CD4-positive, alpha-beta T cell treated with Interleukin-4 for 4 hours (primary cell): ENCODE results near the gene PRG3.

Source experiments
- DNase-seq: peaks from one replicate; pipeline ENCODE4 v3.0.0-alpha.2; 2020

Gene PRG3, protein sequence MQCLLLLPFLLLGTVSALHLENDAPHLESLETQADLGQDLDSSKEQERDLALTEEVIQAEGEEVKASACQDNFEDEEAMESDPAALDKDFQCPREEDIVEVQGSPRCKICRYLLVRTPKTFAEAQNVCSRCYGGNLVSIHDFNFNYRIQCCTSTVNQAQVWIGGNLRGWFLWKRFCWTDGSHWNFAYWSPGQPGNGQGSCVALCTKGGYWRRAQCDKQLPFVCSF

DNA sequence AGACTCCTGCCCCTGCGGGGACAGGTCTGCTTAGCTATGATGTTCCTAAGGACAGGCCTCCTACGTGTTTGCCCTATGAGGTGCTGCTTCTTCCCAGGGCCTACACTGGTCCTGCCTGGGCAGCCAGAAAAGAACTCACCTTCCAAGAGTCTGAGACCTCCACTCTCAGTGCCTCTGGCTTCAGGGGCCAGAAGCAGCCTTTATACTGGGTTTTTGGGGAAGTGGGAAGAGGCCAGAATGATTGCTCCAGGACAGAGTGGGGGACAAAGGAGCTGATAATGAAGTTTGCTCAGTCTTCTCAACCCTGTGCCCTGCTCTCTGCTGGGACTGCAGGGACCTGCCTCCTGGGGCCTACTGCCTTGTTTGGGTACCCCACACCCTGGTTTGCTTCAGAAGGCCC is at the start of gene PRG3:
PRG3 (minus strand) TSS at position 176 of the 400 bp plus-strand sequence. CDS start 442 bp downstream, outside the sequence.
- no peak for DNase-seq

DNA sequence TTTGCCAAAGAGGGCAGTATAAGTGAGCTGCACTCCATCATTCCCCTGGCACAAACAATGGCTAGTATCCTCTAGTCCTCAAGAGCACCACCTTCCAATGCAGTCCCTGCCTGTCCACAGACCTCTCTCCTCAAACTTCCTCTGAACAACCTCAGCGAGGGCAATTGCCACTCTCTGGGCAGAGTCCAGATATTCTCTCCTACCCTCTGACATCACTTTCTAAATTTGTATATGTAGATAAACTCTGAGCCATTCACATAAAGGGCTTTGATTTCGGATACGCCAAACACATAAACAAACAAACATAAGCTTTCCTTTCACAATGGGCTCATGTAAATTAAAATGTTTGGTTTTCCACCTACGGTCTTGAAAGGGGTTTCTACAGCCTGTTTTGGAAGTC is 49.0 kb upstream of the PRG3 start:
- no peak for DNase-seq

DNA sequence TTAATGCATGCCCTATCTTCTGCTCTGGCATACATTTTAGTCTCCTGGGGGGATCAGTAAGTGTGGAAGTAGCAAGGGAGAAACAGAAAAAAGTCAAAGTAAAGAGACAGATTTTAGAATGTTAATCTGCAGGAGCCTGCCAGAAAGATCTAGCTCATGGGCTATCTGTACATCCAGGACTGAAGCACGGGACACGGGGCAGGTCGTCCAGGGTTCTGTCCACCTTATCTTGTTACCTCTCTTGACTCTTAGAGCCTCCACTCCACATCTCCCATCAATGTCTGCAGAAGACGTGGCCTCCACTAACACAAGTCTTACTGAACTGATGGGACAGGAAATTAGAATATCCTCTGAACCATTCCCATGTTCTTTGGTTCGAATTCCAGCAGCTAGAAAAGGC is 47.7 kb upstream of the PRG3 start:
- no peak for DNase-seq

DNA sequence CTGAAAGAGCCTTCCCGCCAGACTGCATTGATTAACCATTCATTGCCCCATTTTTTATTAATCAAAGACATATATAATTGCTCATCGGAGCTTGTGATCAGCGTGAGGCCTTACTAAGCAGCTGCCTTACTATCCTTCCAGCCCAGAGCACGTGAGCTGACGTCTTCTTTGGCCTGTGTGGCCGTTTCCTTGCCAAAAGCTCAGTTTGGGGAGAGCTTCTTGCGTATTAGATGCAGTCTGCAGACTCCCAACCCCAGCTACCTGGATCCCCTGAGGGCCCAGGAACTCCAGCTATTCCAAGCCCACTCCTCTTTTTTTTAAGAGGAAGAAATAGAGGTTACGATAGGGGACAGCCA is 46.8 kb upstream of the PRG3 start:
- DNase-seq, result no peak

DNA sequence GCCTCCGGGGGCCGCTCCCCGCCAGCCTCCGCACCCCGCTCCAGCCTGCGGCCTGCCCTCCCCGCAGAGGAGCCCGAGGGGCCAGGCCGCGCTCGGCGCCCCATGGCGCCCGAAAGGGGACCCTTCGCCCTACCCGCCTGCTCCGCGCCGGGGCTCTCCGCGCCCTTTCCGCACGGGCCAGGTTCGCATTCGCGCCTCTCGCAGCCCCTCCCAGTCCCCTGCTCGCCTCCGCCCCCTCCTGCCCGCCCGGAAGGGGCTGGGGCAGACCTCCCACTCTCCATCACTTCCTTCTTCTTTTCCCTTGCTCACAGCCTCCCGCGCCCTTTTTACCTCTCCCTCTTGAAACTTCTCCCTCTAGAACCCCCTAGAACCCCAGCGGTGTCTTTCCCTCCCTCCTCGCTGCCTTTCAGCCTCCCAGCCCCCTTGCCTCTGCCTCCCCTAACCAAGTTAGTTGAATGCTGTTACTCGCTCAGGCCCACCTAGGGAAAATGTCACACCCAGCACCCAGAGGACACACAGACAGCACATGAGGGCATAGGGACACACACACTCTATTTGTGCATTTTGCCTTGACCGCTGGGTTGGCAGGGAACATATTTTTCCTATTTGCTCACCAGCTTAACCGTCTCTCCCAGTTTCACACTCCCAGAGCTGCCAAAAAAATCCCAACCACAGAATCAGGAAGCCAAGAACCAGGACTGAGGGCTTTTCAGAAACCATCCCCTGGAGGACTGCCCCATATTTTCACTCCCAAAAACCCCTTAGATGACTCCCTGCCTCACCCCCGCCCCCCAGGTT is 46.2 kb upstream of the PRG3 start, which contains the start of gene SLC43A3:
SLC43A3 (minus strand) TSS at position 193 of the 798 bp plus-strand sequence. CDS start 949 bp downstream, outside the sequence.
- DNase-seq, result peak; percentile 57

DNA sequence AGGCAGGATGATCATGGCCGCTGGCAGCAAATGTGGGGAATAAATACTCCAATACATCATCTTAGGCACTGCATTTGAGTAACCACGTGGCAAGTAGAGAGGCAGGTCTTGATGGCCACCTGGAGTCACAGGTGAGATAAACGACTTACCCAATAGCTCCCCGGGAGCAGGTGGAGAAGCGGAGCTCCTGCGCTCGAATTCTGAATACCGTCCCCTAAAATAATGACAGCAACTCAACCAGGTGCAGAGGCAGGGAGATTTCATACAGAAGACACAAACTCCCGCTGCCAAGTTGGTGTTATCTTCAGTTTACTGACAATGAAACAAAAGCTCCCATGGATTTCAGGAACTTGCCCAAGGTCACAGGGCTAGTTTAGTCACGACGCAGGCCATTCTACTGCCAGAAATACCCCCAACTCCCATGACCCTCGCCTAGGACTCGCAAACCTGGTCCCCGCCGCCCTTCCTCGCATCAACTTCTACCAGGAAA is 45.5 kb upstream of the PRG3 start:
- no peak for DNase-seq

DNA sequence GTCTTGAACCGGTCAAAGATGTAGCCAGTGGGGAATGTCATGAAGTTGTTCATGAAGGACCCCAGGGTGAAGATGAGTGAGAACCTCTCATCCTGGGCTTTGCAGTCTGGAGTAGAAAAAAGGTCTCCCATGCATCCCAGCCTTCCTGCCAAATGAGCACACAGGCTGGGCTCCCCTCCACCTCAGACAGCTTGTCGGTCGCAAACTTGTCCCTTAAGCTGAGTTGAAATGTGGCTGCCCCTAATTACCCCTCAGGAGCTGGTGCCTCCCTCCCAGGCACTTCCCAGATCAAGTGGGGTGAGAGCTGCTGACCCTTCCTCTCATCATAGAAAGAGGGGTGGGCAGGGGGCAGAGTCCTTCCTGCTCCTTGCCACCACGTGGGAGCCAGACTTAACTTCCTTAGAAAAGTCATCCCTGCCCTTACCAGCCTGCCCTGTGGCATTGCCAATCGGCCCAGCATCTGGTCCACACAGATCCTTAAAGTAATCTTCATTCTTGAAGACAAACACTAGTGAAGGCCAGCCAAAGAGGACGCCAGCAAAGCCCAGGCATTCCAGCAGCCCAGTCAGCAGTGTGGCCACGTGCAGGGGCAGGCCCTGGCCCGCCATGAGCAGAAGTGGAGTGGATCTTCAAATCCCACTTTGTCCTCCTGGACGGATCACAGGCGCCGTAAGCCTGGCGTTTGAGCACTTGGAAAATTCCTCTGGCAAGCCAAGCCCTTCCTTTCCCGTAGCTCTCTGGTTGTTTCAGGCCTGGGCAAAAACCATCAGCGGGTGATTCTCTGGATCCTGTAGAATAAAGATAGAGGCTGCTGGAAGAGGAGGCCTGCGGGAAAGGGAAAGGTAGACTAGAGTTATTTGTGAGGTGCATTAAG is 44.9 kb upstream of the PRG3 start:
- no peak for DNase-seq

DNA sequence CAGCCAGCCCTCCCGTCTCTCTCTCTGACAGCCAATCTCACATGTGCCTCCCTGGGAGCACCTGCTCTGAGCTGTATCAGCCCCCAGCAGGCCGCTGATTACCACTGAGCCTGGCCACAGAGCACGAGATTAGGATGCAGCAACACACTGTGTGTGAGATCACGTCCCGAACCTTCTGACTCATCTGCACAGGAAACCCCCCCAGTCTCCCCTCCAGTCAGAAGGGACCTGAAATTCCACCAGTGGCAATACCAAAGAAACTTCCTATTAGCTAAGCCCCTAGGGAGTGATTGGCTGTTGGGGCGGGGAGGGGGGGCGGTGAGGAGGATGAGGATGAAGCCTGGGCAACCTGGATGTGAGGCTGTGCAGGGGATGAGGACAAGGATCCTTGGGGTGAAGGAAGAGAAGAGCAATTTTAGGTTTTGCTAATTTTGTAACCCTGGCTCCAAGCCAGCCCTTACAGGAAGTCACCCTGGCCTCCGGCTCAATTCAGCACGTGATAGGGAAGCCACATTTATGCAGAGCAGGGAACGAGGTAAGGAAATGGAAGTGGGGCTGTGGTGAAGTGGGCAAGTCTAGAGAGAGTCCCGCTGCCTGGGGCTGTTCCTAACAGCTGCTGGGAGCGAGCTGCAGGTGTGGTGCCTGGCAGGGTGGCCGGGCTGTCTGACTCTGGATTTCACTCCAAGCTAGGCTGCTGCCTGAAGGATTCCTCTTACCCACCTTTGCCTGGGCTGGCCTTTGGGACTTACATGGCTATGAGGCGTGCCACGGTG is 44.0 kb upstream of the PRG3 start:
- peak; percentile 92 for DNase-seq

DNA sequence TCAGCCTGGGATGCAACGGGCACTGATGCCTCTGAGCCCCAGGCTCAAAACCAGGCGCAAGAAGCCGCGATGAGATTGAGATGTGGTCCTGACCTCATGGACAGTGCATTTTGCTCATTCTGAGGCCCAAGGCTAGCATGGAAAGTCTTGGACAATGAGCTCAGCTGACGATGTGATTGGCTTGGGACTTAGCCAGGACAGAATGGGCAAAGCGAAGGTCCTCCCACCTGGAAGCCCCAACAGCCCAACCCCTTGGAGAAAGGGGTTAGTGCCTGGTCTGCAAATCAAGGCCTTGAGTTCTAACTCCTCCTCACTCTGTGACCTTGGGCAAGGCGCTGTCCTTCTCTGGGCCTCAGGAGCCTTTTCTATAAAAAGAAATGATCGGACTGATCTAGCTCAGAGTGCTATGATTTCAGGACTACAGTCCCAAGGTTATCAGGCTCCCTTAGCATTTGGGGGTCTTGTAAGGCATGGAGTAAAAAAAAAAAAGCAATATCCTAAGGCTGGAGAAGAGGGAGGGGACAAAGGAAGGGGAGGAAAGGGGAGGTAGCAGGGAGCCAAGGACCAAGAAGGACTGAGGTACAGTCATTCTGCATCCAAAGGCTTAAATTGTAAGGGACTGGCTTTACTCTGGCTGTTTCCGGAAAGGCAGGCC is 43.3 kb upstream of the PRG3 start:
- DNase-seq, result no peak

DNA sequence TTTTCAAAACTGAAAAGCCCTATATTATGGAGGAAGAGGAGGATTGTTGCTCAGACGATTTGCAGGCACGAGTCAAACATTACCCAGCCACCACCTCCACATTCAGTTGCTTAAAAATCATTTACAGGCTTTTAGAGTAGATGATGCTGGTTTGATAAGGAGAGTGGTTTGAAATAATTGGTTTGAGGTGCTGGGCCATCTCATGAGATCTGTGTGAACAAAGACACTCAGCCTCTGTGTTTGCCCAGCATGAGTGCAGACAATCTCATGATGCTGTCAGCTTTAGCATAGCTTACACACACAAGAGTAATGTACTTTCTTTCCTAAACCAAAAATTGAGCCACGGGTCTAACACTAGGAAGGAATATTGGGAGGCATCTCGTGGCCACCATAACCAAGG is 41.7 kb upstream of the PRG3 start:
- no peak for DNase-seq

DNA sequence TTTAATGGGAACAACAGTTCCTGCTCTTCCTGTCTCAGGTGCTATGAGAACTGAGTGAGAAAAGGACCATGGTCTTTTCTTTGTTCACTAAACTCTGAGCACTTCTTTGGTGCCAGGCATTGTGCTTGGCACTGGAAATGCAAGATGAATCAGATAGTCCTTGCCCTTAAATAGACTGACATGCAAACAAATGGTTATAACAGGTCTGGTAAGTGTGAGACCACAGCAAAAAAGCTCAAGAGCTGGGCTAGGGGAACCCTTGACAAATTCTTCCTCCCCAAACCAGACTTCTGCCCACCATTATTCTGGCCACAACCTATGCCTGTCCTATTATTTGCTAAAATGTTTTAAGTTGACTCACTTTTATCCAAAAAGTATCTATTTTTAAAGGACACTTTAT is 40.9 kb upstream of the PRG3 start:
- DNase-seq, result peak; percentile 25

DNA sequence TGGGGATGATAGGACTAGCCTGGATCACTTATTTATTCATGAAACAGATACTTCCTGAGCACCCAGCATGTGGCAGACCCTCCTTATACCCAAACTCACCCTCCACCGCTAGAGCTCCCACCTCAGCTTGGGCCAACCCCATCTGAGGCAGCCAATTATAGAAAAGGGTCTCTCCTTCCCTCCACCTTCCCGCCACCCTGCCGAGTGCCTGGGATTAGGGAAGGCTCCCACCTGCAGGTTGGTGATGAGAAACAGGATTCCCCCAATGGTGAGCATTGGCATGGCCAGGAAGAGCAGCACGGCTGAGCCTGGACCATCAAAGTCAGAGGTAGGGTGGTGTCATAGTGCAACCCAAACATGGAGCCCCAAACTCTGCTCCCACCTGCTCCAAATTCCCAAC is 40.1 kb upstream of the PRG3 start:
- no peak for DNase-seq

DNA sequence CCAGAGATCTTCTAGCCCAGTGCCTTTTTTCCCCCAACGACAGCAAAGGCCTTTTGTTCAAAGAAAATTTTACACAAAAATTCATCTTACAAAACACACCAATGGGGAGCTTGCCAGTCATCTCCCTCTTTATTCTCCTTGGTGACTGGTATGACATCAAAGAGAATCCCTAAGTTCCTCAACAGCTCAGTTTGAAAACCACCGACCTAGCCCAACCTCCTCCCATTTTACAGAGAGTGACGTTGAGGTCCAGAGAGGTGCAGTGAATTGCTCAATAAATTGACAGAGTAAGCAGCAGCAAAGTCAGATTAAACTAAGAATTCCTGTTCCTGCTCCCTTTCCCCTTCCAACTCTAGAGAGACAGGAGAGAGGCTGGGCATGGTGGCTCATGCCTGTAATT is 38.2 kb upstream of the PRG3 start:
- DNase-seq, result no peak

DNA sequence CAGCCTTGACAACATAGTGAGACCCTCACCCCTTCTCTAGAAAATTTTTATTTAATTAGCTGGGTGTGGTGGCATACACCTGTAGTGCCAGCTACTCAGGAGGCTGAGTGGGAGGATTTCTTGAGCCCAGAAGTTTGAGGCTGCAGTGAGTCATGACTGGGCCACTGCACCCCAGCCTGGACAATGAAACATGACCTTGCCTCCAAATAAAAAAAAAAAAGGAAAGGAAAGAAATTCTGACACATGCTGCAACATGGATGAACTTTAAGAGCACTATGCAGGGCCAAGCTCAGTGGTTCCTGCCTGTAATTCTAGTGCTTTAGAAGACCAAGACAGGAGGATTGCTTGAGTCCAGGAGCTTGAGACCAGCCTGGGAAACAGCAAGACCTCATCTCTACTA is 37.2 kb upstream of the PRG3 start:
- no peak for DNase-seq

DNA sequence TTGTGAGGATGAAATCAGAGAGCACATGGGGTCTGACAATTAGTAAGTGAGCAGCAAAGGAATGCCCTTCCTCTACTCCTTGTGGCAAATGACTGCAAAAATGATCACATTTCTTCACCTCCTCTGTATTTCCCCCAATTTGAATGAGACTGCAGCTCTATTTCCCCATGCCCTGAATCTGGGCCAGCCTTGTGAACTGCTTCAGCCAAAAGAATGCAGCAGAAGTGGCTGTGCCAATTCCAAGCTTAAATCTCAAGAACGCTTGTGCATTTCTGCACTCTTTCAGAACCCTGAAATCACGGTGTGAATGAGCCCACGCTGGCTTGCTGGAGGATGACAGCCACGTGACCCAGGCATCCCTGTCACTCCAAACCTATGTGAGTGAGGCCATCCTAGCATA is 36.1 kb upstream of the PRG3 start:
- no peak for DNase-seq

DNA sequence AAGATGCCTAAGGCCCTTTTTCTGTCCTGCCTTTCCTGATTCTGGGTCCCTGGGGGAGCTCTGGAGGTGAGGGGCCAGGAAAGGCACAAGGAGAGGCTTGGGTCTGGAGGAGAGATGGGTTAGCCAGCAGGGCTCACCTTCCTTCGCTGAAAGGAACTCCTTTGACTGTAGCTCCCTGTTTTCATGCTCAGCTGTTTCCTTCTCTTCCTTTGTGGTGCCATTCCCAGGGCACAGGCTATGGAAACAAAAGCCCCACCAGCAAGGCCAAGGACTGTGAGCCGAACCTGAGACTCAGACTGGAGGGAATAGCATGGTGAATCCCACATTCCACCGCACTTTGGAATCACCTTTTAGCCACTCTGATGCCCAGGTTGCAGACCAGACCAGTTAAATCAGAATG is 35.5 kb upstream of the PRG3 start:
- DNase-seq, result no peak

DNA sequence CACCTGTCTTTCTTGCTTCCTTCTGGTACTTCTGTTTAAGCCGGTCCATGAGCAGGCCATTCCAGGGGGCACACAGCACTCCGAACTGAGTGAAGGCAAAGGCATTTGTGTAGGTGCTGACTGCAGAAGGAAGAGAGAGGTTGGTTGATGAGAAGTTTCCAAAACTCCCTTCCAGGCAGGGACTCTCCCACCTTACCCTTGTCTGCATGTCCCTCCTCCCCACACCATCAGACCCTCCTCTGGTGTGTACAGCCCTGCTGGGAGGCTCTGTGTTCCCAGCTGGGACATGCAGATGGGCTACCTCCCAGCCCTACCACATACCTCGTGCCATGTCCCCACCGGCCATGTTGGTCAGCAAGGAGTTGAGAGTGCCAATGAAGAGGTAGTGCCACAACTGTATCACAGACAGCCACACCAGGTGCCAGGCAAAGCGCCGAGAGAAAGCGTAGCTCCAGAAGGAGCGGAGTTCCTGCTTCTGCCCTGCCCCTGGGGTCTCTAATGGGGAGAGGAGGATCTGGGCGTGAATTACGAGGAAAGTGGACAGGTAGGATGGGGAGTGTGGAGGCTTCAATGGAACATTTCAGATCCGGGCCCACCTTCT is 33.8 kb upstream of the PRG3 start:
- DNase-seq, result no peak

DNA sequence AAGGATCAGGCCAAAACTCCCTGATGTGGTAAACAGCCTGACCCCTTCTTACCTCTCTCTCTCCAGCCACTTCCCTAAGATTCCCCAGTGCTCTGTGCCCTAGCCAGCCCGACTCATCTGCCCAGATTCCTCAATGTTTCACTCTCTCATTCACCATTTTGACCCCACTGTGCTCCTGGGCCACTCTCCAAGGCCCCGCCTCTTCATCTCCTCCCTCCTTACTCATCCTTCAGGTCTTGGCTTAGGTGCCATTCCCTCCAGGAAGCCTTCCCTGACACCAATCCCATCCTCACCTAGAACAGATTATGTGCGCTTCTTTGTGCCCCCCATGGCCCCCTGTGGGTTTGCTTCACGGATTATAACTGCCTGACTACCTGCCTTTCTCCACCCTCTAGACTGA is 32.7 kb upstream of the PRG3 start:
- no peak for DNase-seq

DNA sequence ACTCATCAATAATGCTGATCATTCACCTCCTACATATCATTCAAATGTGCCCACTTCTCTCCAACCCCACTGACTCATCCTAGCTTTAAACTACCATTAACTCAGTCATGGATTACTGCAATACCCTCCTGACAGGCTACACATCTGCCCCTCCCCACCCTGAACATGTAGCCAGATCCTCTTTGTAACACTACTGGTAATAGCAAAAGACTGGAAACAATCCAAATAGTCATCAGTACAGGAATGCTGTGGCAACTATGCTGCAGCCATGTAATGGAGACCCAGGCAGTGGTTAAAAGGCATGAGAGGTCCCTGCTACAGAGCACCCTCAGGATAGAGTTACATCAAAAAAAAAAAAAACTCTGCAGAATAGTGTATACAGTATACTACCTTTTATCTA is 29.3 kb upstream of the PRG3 start:
- DNase-seq, result no peak

DNA sequence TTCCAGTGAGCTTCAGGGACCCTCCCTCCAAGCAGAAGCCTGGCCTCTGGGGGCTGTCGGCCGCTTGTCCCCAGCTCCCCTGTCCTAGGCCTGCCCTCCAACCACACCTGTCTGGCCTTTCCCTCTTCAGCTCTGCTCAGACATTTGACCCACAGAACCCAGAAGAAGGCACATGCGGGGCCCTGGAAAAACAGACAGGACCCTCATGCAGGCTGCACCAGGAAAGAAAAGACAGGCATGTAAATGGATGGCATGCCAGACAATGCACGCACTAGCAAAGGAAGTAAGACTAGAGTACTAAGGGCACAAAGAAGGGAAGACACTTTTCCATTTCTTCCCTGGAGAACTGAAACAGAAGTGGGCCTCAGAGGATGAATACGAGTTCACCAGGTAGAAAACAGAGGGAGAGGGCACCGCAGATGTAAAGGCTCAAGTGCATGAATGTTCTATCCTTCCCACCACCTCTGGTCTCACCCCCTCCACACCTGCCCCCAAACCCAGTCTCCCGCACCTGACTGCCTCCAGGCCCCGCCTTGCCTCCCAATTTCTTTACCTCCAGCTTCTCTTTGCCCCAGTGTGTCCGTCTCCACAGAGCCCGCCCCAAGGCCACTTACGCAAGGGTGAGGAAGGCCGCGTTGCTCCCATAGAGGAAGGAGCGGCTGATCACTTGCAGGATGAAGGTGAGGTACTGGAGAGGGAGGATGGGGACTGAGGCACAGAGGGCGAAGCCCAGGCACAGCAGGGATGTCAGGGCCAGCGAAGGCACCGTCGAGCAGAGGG is 28.6 kb upstream of the PRG3 start:
- no peak for DNase-seq

DNA sequence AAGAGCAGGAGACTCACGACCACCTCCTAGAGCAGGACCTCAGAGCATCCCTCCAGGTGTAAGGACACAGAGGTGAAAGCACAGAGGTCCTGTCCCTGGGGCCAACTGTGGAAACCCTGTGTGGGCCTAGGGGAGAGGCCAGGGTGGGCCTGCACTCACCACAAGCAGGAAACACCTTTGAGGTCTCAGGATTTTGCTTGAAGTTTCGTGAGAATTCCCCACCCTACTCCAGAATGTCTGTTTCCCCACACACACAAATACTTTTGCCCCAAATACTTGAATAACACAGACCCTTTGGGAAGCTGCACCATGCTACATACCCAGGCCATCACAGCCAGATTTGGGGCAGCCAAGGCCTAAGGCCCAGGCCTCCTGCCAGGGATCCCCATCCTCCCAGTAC is 27.8 kb upstream of the PRG3 start:
- no peak for DNase-seq
